ENCODE results near the gene CDH4. TPM values are rescaled to one million over a fixed set of nuclear protein-coding genes. Genes with fewer than 3 reads are reported as not detected.

The CDH4 gene
- total RNA-seq, 1 donor from 2014 or later, result 8.3 TPM

DNA sequence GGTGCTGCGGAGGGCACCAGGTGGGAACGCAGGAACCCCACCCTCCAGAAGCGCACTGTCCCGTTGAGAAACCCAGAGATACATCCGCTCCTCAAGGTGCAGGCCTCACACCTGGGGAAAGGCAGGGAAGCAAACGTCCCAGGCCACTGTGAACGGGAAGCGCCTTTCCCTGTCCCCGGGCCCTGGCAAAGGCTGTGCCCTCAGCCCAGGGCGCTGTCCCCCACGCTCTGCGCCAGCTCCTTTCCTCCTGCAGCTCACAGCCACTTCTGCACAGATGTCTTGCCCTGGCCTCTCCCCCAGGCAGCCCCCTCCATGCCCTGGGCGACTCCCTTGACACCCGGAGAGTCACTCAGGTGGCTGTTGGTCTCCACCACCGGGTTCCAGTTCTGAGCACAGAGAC is 609.8 kb downstream of the CDH4 start:
- DNase-seq (ENCODE audit: extremely low spot score, unreplicated experiment), result no peak
- Mint-ChIP-seq H3K27me3 (peaks cover 8% of the 10 kb centered on the region), H3K9me3 (peaks cover 6% of the 10 kb centered on the region), H3K4me3 (no peak overlapping the region), H3K4me1 (ENCODE audit: unreplicated experiment) (no peaks in the 10 kb centered on the region), H3K36me3 (peaks cover 4% of the 10 kb centered on the region), H3K27ac (no peak overlapping the region)
- TF ChIP-seq, protein P1, sequence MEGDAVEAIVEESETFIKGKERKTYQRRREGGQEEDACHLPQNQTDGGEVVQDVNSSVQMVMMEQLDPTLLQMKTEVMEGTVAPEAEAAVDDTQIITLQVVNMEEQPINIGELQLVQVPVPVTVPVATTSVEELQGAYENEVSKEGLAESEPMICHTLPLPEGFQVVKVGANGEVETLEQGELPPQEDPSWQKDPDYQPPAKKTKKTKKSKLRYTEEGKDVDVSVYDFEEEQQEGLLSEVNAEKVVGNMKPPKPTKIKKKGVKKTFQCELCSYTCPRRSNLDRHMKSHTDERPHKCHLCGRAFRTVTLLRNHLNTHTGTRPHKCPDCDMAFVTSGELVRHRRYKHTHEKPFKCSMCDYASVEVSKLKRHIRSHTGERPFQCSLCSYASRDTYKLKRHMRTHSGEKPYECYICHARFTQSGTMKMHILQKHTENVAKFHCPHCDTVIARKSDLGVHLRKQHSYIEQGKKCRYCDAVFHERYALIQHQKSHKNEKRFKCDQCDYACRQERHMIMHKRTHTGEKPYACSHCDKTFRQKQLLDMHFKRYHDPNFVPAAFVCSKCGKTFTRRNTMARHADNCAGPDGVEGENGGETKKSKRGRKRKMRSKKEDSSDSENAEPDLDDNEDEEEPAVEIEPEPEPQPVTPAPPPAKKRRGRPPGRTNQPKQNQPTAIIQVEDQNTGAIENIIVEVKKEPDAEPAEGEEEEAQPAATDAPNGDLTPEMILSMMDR (conservative IDR thresholded peaks at IDR 0.05), result no peak

DNA sequence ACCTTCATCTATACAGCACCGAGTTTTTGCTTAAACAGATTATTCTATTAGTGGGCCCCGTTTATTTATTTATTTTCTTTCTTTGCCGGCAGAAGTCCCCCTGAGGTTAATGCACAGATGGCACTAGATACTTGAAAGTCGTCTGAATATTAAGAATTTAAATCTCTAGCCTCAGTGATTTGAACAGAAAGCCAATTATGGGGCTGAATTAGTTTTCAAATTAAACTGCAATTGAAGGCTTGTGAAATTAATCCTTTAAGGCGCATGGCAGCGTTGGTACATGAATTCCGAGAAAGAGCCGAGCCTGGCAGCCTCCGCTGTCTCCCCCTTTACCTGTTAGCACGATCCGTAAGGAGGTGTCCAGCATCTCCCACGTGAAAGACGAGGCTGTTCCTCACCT is 610.8 kb downstream of the CDH4 start:
- no peak for DNase-seq (ENCODE audit: extremely low spot score, unreplicated experiment)
- H3K36me3 Mint-ChIP-seq, result peaks cover 4% of the 10 kb centered on the region
- H3K27me3 Mint-ChIP-seq, result peaks cover 8% of the 10 kb centered on the region
- TF ChIP-seq, protein P1 (conservative IDR thresholded peaks at IDR 0.05), result no peak
- H3K4me1 Mint-ChIP-seq (ENCODE audit: unreplicated experiment), result no peaks in the 10 kb centered on the region
- no peak overlapping the region for H3K27ac Mint-ChIP-seq
- peaks cover 6% of the 10 kb centered on the region for H3K9me3 Mint-ChIP-seq
- H3K4me3 Mint-ChIP-seq, result no peak overlapping the region

DNA sequence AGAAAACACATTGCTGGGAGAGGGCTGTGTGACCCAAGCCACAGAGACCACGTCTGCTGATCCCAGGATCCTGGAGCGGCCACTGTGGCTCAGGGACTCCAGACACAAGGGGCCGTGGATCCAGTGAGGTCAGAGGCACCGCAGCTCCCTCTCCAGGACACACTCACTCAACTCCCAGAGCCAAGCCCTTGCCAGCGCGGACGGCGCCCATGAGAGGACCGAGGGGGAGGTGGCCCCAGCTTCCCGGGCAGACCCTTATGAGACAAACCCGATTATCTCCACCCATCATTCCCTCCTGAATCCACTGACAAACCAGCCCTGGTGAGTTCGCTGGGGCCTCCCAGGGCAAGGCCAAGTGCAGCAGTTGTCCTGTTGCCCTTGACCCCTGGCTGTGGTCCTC is 612.4 kb downstream of the CDH4 start:
- no peak overlapping the region for H3K27ac Mint-ChIP-seq
- H3K4me1 Mint-ChIP-seq (ENCODE audit: unreplicated experiment), result no peaks in the 10 kb centered on the region
- TF ChIP-seq, protein P1 (conservative IDR thresholded peaks at IDR 0.05), result no peak
- H3K27me3 Mint-ChIP-seq, result peaks cover 12% of the 10 kb centered on the region
- H3K9me3 Mint-ChIP-seq, result peaks cover 6% of the 10 kb centered on the region
- no peak overlapping the region for H3K4me3 Mint-ChIP-seq
- DNase-seq (ENCODE audit: extremely low spot score, unreplicated experiment), result no peak
- H3K36me3 Mint-ChIP-seq, result peaks cover 4% of the 10 kb centered on the region

DNA sequence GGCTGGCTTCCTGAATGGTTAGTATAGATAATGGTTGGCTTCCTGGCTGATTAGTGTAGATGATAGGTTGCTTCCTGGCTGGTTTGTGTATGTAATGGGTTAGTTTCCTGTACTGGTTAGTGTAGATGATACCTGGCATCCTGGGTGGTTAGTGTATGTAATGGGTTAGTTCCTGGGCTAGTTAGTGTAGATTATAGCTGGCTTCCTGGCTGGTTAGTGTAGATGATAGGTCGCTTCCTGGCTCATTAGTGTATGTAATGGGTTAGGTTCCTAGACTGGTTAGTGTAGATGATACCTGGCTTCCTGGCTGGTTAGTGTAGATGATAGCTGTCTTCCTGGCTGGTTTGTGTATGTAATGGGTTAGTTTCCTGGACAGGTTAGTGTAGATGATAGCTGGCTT is 613.3 kb downstream of the CDH4 start:
- DNase-seq (ENCODE audit: extremely low spot score, unreplicated experiment), result no peak
- no peak overlapping the region for H3K4me3 Mint-ChIP-seq
- H3K27ac Mint-ChIP-seq, result no peak overlapping the region
- H3K4me1 Mint-ChIP-seq (ENCODE audit: unreplicated experiment), result no peaks in the 10 kb centered on the region
- H3K9me3 Mint-ChIP-seq, result peaks cover 6% of the 10 kb centered on the region
- peaks cover 12% of the 10 kb centered on the region for H3K27me3 Mint-ChIP-seq
- H3K36me3 Mint-ChIP-seq, result peaks cover 4% of the 10 kb centered on the region
- TF ChIP-seq, protein P1 (conservative IDR thresholded peaks at IDR 0.05), result no peak

DNA sequence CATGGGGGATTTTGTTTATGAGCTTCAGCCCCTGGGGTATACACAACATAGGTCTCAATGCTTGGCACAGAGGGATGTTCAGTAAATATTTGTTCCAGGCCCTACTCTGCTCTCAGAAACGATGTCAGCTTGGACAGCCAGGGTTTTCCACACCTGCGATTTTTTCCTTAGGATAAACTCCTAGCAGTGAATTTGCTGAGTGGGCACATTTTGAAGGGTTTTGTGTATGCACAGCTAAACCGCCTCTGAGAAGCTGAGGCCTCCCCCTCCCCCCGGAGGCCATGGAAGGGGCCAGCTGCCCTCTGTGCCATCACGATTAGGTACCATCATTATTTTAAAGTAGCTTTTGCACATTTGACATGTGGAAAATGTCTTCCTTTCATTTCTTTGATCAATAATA is 614.1 kb downstream of the CDH4 start:
- H3K27me3 Mint-ChIP-seq, result peaks cover 13% of the 10 kb centered on the region
- H3K36me3 Mint-ChIP-seq, result peaks cover 4% of the 10 kb centered on the region
- DNase-seq (ENCODE audit: extremely low spot score, unreplicated experiment), result no peak
- no peak overlapping the region for H3K27ac Mint-ChIP-seq
- TF ChIP-seq, protein P1 (conservative IDR thresholded peaks at IDR 0.05), result no peak
- H3K4me1 Mint-ChIP-seq (ENCODE audit: unreplicated experiment), result no peaks in the 10 kb centered on the region
- no peak overlapping the region for H3K4me3 Mint-ChIP-seq
- H3K9me3 Mint-ChIP-seq, result peaks cover 6% of the 10 kb centered on the region

DNA sequence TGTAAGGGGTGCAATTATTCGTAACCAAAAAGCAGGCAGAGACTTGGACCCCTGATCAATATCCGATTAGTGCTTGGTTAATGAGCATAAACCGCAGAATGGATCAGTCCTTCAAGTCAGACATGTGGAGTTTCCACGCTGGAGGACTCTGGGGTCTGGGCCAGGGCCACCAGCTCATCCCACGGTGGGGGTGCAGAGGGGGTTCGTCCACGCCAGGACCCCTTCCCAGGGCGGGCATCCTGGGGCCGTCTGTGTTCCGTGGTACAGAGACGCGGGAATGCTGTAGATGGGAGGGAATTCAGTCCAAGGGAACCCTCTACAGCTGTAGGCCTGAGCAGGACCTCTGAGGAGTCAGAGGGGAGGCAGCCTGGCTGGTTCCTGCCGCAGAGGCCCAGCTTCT is 615.9 kb downstream of the CDH4 start:
- no peak for DNase-seq (ENCODE audit: extremely low spot score, unreplicated experiment)
- Mint-ChIP-seq H3K4me1 (ENCODE audit: unreplicated experiment) (no peaks in the 10 kb centered on the region), H3K4me3 (no peak overlapping the region), H3K27me3 (peaks cover 16% of the 10 kb centered on the region), H3K36me3 (peaks cover 4% of the 10 kb centered on the region), H3K27ac (no peak overlapping the region), H3K9me3 (peaks cover 6% of the 10 kb centered on the region)
- TF ChIP-seq, protein P1 (conservative IDR thresholded peaks at IDR 0.05), result no peak
